GM12878 (cell line): Measurements from ENCODE around the gene FOLH1. TPM values are rescaled to one million over a fixed set of nuclear protein-coding genes. Genes with fewer than 3 reads are reported as not detected.

Experiments used
- ATAC-seq: fragments of 200-7000 bp; cut with Tn5 transposase; 3 replicates; pipeline ENCODE4 v1.9.1; 2020; ENCODE audit warnings: mild to moderate bottlenecking, moderate library complexity
- BruUV-seq: library from RNA; stranded (reverse); fragments of 400-500 nt; replicated peaks from 2 replicates; lab custom pipeline; 2021; lab: Mats Ljungman, UMichigan
- CTCF ChIA-PET: fragments of 300-600 bp; sonication (Branson Sonifier 250); formaldehyde crosslinking; extraction: SDS; loops from one replicate; lab custom pipeline; 2021; ENCODE audit warnings: inconsistent platforms; lab: Yijun Ruan, JAX
- POLR2A ChIA-PET: fragments of 350-600 bp; formaldehyde crosslinking; extraction: SDS; loops from one replicate; lab custom pipeline; 2021; ENCODE audit warnings: inconsistent platforms; lab: Charles Lee
- RAD21 ChIA-PET: fragments of 300-600 bp; sonication (Branson Sonifier 250); formaldehyde crosslinking; loops from one replicate; lab custom pipeline; 2023; ENCODE audit warnings: antibody characterized with exemption; ENCODE audit not compliant: unreplicated experiment; lab: Charles Lee
- SMC1A ChIA-PET: fragments of 300-600 bp; sonication (Branson Sonifier 250); formaldehyde crosslinking; loops from one replicate; lab custom pipeline; 2023; ENCODE audit not compliant: unreplicated experiment, uncharacterized antibody; lab: Charles Lee
- DNase-seq: peaks from one replicate; pipeline ENCODE4 v3.0.0-alpha.2; 2011; ENCODE audit warnings: low read depth, low spot score
- FAIRE-seq: peaks from 3 replicates; lab custom pipeline; 2011; peaks lifted over from hg19 to GRCh38; lab: Jason Lieb, UNC
- H2AFZ ChIP-seq: 2 replicates; pipeline ENCODE4 v1.6.0; 2011; ENCODE audit warnings: low read depth, low read length, control low read depth; ENCODE audit not compliant: control insufficient read depth
- H3K27ac ChIP-seq: 2 replicates; pipeline ENCODE4 v1.5.1; 2011; ENCODE audit warnings: control low read depth; ENCODE audit not compliant: control insufficient read depth, insufficient read depth
- H3K27me3 ChIP-seq, 2 experiments: replicated peaks in 1 of 2; 2 replicates each; pipeline versions ENCODE4 v1.6.0 to v1.6.1; 2011; ENCODE audit warnings: low read length in 1 of 2; ENCODE audit not compliant: control insufficient read depth in 2 of 2, insufficient read depth in 2 of 2
- H3K36me3 ChIP-seq, 2 experiments: 2 replicates each; pipeline ENCODE4 v1.5.1; 2011; ENCODE audit warnings: low read length in 1 of 2; ENCODE audit not compliant: control insufficient read depth in 2 of 2, insufficient read depth in 2 of 2
- H3K4me1 ChIP-seq: 2 replicates; pipeline ENCODE4 v1.6.1; 2011; ENCODE audit warnings: mild to moderate bottlenecking, low read length, moderate library complexity, mixed read lengths; ENCODE audit not compliant: control insufficient read depth, insufficient read depth
- H3K4me2 ChIP-seq: 2 replicates; pipeline ENCODE4 v1.6.0; 2011; ENCODE audit warnings: control low read depth; ENCODE audit not compliant: control insufficient read depth, insufficient read depth
- H3K4me3 ChIP-seq: fragments of 200-600 bp; sonication (generic); 2 replicates; pipeline ENCODE4 v1.5.1; 2016
- H3K79me2 ChIP-seq: 2 replicates; pipeline ENCODE4 v1.6.0; 2011; ENCODE audit warnings: low read length; ENCODE audit not compliant: control insufficient read depth, insufficient read depth
- H3K9ac ChIP-seq: 2 replicates; pipeline ENCODE4 v1.8.0; 2011; ENCODE audit warnings: low read length, control low read depth, mixed read lengths; ENCODE audit not compliant: control insufficient read depth, insufficient read depth
- H3K9me3 ChIP-seq: replicated peaks from 3 replicates; pipeline ENCODE4 v1.5.1; 2011; ENCODE audit warnings: mild to moderate bottlenecking, low read length; ENCODE audit not compliant: control insufficient read depth, insufficient read depth
- H4K20me1 ChIP-seq: 2 replicates; pipeline ENCODE4 v1.6.0; 2011; ENCODE audit not compliant: control insufficient read depth, insufficient read depth
- BCLAF1 ChIP-seq: fragments of 450-650 bp; IDR thresholded peaks from 2 replicates; pipeline ENCODE4 v1.6.1; 2017; ENCODE audit warnings: antibody characterized with exemption, mild to moderate bottlenecking, moderate library complexity
- CEBPZ ChIP-seq: fragments of 150-350 bp; IDR thresholded peaks from 2 replicates; pipeline ENCODE4 v1.6.1; 2016; ENCODE audit warnings: low read depth, low read length
- CREM ChIP-seq: IDR thresholded peaks from 2 replicates; pipeline ENCODE4 v1.6.1; 2014; ENCODE audit warnings: antibody characterized with exemption, low read depth
- HDGF ChIP-seq: fragments of 450-650 bp; IDR thresholded peaks from 2 replicates; pipeline ENCODE4 v1.6.1; 2016; ENCODE audit warnings: antibody characterized with exemption
- MEF2A ChIP-seq: IDR thresholded peaks from 2 replicates; pipeline ENCODE4 v1.6.1; 2011; ENCODE audit warnings: low read depth, mild to moderate bottlenecking, low read length, moderate library complexity; ENCODE audit not compliant: insufficient read depth
- NFIC ChIP-seq: IDR thresholded peaks from 2 replicates; pipeline ENCODE4 v1.6.1; 2012; ENCODE audit warnings: low read depth, mild to moderate bottlenecking, inconsistent platforms, low read length, moderate library complexity
- NR2C1 ChIP-seq: fragments of 450-650 bp; IDR thresholded peaks from 2 replicates; pipeline ENCODE4 v1.6.1; 2017; ENCODE audit warnings: antibody characterized with exemption, mild to moderate bottlenecking, moderate library complexity
- WRNIP1 ChIP-seq: IDR thresholded peaks from 2 replicates; pipeline ENCODE4 v1.6.1; 2011; ENCODE audit warnings: low read depth, low read length, improper control_type of control experiment, borderline replicate concordance
- YY1 ChIP-seq: IDR thresholded peaks from 2 replicates; pipeline ENCODE4 v1.6.1; 2011; ENCODE audit warnings: low read depth, mild to moderate bottlenecking, low read length
- ZNF207 ChIP-seq: fragments of 450-650 bp; IDR thresholded peaks from 2 replicates; pipeline ENCODE4 v1.6.1; 2014; ENCODE audit warnings: antibody characterized with exemption, mild to moderate bottlenecking, borderline replicate concordance
- ZNF24 ChIP-seq: fragments of 450-650 bp; IDR thresholded peaks from 2 replicates; pipeline ENCODE4 v1.6.1; 2017; ENCODE audit warnings: antibody characterized with exemption, mild to moderate bottlenecking
- ZNF592 ChIP-seq: fragments of 450-650 bp; IDR thresholded peaks from 2 replicates; pipeline ENCODE4 v1.6.1; 2017; ENCODE audit warnings: mild to moderate bottlenecking, moderate library complexity
- WGBS: methylation state at CpG from one replicate; pipeline ENCODE4 v1.1.6; 2016; ENCODE audit warnings: low lambda C conversion rate; ENCODE audit not compliant: insufficient replicate concordance, insufficient coverage; ENCODE audit errors: missing lambda C conversion rate; 5-methylcytosine and 5-hydroxymethylcytosine counted together
- in situ Hi-C: fragments of 300-500 bp; cut with MboI; formaldehyde crosslinking; loops from 9 replicates; pipeline ENCODE4 v1.14.3; 2018; ENCODE audit warnings: mixed read lengths
- intact Hi-C: fragments of 100-400 bp; cut with micrococcal nuclease; formaldehyde crosslinking; loops from one replicate; pipeline ENCODE4 v1.14.2; 2022; ENCODE audit not compliant: unreplicated experiment
- polyA plus RNA-seq, 11 experiments: library from polyadenylated mRNA; depleted of rRNA in 4 of 11; unstranded in 6 of 11; stranded (reverse) in 5 of 11; fragments of >200 nt; fragmentation: Nextera tagmentation in 4 of 11; fragmentation: Illumina TruSeq in 1 of 11; extraction: Ambion mirVana in 4 of 11; extraction: Trizol in 1 of 11; gene quantifications; 1 replicate in 1 of 11; 2 replicates in 10 of 11; pipeline versions ENCODE4 v1.2.1 to v1.2.3, GENCODE V29; 2011 to 2016; ENCODE audit warnings: inconsistent platforms in 2 of 11, missing spikeins in 2 of 11, low read depth in 1 of 11
- total RNA-seq, 4 experiments: library from RNA; depleted of rRNA in 3 of 4; stranded (reverse); fragments of >200 nt in 3 of 4; fragmentation: Illumina TruSeq in 1 of 4; extraction: Trizol in 1 of 4; gene quantifications; 2 replicates each; pipeline versions ENCODE4 v1.2.1 to v1.2.3, GENCODE V29; 2013 to 2021

FOLH1 gene
- total and polyA plus RNA-seq, 10 of the 15 experiments (the other 5 are each of a cell fraction or from before 2014, with no cell fraction given), result not detected

GRCh38 chr11:49202287-49202976, 6.0 kb downstream of the FOLH1 start:
- POLR2A ChIA-PET, result no interaction called here
- no peak overlapping the region for H3K9ac ChIP-seq
- H3K36me3 ChIP-seq, result no peaks in the 10 kb centered on the region
- RAD21 ChIA-PET, result no interaction called here
- no peaks in the 10 kb centered on the region for H3K4me1 ChIP-seq
- no peak overlapping the region for H3K4me3 ChIP-seq
- no peak overlapping the region for H3K27ac ChIP-seq
- intact Hi-C loops, result no loop called here
- CTCF ChIA-PET, result no interaction called here
- in situ Hi-C loops, result no loop called here
- ATAC-seq, result no peak
- WGBS, result 24% methylated on average over 4 of the region's 4 CpGs
- no peak for DNase-seq
- BruUV-seq, result no TSS peak
- no peak overlapping the region for H2AFZ ChIP-seq
- FAIRE-seq, result no peak
- H3K4me2 ChIP-seq, result no peak overlapping the region
- SMC1A ChIA-PET, result no interaction called here
- no peaks in the 10 kb centered on the region for H3K79me2 ChIP-seq
- no peaks in the 10 kb centered on the region for H3K27me3 ChIP-seq
- no peaks in the 10 kb centered on the region for H3K9me3 ChIP-seq
- no peaks in the 10 kb centered on the region for H4K20me1 ChIP-seq
- TF ChIP-seq ZNF207 (no peak), CREM (no peak), NFIC (no peak), YY1 (no peak), WRNIP1 (no peak), MEF2A (no peak), ZNF592 (no peak), HDGF (no peak), CEBPZ (no peak), BCLAF1 (no peak), ZNF24 (no peak), NR2C1 (no peak)
